Daoy (cell line): ENCODE data around the gene PDE1A. TPM values are rescaled to one million over a fixed set of nuclear protein-coding genes. Genes with fewer than 3 reads are reported as not detected.

Source experiments
- DNase-seq: peaks from one replicate; pipeline ENCODE4 v3.0.0-alpha.2; 2015; ENCODE audit warnings: low read depth
- total RNA-seq: library from RNA; depleted of rRNA; stranded (reverse); fragments of >200 nt; shearing (Covaris generic); gene quantifications from 2 replicates; pipeline ENCODE4 v1.2.3, GENCODE V29; 2014

PDE1A gene
- total RNA-seq, 1 experiment from 2014 or later = not detected

DNA sequence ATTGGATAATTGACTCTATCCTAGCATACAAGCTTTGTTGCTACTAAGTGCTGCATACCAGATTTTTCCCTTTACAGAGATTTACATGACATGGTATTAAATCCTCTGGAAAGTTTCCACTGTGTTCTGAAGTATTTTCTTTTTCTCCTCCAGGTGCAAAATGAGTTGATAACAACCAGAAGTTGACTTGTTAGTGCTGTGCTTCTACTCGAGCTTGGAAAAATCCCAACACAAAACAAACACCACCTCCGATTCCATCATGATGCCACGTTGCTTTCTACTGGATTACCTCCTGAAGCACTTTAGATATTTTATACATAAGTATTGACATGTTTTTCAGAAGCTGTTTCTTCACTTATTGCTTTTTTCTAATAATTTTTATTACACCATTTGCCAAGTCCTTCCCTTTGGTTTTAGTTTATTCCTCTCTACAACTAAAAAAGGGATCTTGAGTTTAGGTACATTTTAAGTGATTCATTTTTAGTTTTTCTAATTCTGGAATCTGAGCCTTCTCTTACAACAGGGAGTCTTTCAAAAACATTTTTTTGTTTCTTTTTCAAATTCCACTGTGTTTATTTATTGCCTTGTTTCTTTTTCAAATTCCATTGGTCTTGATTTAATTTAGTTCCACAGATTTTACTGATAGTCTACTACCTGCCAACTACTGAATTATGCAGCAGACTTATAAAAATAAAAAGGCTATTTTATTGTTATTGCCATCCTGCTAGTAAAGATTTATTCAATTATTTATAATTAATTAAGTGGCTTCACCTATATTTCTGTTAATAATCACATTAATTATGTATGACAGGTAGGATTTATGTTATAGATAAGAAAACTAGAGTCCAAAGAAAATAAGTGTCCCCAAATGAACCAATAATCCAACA is 297.8 kb downstream of the PDE1A start:
- DNase-seq = no peak

DNA sequence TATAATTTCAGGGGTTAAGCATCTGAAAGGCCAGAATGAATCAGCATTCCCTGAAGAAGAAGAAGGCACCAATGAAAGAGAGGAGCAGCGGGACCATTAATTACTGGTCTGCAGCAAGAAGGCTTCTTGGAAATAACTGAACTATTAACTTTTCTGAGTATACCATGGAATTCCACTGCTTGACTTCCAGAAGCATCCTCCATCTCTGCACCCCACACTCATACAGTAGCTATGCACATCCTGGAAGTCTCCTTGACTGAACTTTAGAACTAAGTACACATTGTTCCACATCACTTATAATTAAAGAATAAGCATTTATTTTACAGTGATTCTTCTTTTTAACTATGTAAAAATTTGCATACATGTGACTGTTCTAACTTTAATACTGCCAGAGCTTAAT is 309.6 kb downstream of the PDE1A start:
- no peak for DNase-seq

DNA sequence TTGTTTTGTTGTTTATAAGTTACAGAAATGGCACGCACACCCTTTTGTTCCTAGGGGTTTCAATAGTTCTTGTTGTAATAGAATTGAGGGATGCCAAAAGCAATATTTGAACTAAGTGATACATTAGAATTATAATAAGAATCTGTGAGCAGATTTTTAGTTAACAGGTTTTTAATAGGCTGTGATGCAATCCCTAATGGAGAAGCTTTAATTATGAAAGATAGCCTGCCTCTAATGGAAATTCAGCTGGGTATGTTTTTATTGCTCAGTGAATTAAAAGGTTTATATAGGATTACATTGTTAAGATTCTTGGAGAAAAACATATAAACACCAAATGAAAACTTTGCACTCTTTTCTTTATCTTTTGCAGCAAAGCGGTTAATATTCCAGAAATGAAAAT is 310.1 kb downstream of the PDE1A start:
- DNase-seq = no peak

DNA sequence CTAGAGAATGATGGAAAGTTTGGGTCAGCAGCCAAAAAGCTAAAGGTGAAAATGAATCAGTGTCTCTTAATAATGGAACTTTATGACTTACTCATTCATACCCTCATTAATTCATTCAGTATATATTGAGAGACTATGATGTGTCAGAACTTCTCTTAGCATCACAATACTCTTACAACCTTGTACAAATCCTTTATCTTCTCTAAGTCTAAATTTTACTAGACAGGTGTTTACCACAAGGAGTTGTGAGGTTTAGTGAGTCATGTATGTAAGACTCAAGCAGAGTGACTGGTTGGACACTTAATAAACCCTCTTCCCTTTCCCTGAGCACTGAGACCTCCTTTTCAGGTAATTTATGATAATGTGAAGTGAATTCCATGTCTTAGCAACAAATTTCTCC is 311.6 kb downstream of the PDE1A start:
- no peak for DNase-seq

DNA sequence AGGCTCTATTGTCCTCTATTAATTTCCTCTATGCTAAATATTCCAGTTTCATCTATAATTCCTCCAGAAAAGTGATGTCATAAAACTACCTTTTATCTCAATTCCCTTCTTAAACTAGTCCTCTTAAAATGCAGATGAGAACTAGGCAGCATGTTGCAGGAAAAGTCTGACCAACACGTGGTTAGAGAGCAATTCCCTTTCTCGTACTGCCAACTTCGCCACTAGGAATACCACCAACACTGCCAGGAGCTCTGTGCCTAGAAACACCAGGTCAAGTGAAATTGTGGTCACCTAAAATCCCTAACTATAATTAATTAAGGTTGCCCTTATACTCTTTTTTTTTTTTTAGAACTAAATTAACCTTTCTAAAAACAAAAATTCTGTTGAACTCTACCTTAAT is 313.5 kb downstream of the PDE1A start:
- DNase-seq = no peak

DNA sequence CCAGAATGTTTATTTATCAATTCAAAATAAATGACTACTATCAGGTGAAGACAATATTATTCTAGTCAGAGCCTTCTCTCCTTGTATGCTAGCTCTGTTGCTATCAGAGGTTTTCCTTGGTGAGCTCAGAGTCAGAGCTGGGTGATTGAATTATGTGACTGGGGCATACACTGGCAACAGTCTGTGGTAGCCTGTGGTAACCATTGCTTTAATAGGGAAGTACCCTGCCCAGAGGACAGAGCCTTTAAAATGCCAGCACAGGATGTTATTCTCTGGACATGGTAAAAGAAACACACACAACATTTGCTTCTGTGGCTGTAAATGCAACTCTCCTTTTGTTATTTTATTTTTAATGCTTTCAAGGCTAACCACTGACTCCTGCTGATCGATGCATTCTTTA is 316.5 kb downstream of the PDE1A start:
- no peak for DNase-seq

DNA sequence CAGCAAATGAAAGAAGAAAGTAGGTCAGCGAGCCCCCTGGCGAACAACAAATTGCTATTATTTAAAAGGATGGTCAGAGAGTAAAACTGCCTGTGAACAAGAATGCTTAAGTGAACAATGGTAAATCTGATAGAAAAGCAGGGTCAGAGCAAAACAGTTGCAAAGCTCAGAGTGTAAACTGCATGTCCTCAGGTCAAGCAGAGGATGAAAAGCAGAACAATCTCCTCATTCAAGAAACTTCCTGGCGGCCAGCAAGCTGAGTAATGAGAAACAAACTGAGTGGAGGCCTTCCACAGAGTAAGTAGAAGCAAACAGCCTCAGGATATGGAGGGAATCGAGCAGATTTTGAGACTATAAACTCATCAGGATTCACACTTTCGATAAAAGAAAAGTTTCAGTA is 323.3 kb downstream of the PDE1A start:
- DNase-seq = no peak

DNA sequence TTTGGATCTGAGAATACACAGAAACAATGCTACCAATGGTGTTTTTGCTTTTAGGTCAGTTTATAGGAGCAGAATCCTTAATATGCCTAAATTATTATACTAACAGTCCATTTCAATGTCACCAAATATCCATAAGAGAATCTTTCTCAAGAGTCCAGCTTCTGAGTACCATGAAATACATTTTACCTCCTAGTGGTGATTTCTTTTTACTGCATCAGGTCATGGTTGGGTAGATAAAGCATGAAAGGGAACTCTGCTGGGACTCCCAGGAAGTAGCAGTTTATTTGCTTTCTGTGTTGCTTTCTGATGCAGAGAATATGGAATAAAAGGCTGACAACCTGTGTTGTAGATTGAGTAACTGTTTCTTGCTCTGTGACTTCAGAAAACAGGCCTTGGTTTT is 325.6 kb downstream of the PDE1A start:
- no peak for DNase-seq

DNA sequence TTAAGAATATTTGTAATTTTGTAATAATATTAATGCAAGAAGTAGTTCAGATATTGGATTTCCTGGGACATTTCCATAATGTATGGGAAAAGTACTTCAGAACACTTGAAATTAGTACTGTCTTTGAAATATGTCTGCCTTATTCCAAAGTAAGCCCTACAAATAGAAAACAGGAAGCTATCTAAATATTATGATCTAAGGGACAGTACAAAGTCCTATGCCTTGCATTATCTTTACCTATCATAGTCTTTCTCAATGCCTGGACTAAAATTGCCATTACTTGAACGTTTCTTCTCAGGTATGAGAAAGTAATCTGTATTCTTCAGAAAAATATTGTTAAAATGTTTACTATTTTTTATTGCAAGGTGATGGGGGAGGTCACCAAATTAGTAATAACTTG is 328.2 kb downstream of the PDE1A start:
- no peak for DNase-seq

DNA sequence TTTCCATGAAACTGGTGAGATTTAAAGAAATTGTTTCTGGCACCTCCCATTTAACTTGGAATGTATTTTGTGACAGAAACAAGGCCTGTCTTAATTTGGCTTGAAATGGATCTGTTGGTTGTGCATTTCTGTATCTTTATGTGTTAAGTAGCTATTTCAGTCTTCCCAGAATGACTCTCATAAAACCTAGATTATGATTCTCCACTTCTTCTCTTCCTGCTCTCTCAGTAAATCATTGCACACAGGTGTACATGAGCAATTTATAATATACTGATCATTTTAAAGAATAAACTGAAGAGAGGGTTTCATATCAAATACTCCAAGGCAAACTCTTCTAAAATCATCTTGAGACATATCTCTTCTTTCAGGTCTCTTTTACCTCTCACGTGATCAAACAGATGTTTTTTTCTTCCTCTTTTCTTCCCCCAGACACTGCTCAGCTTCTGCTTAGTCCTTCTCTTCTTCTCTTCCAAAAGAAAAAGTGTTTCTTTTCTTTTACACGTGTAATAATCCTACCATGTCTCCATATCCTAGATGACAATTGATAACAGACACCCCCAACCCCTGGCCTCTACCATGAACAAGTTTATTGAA is 329.2 kb downstream of the PDE1A start:
- DNase-seq = no peak

DNA sequence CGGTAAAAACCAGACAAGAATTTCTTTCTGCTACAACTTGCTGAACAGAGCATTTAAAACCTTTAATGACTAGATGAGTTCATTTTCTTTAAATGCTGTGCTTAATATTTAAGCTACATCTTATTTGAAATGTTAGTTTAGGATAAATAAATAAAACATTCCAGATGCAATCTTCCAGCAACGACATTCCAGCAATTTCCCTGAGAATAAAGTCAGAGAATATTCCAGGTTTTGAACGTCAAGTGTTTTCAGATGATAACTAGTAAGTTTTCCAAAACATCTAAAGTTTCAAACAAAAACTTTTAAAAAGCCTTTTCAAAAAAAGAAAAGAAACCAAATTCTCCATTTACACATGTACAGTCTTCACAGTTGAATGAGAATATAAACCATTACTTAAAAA is 336.4 kb downstream of the PDE1A start:
- no peak for DNase-seq
